OCI-LY3 (cell line): Measurements from ENCODE around the gene MTNR1B.

ENCODE experiments used
- EZH2phosphoT487 ChIP-seq: fragments of 200-600 bp; shearing (Covaris generic); IDR thresholded peaks from 2 replicates; pipeline ENCODE4 v1.6.1; 2018; ENCODE audit warnings: antibody characterized with exemption, mixed run types, low read depth
- TF ChIP-seq, protein P1 (sequence below): fragments of 200-600, 300-600 bp; sonication (generic); IDR thresholded peaks from 2 replicates; pipeline ENCODE4 v1.5.1; 2014; ENCODE audit warnings: antibody characterized with exemption, low read length, low read depth

- TF ChIP-seq, protein P1, sequence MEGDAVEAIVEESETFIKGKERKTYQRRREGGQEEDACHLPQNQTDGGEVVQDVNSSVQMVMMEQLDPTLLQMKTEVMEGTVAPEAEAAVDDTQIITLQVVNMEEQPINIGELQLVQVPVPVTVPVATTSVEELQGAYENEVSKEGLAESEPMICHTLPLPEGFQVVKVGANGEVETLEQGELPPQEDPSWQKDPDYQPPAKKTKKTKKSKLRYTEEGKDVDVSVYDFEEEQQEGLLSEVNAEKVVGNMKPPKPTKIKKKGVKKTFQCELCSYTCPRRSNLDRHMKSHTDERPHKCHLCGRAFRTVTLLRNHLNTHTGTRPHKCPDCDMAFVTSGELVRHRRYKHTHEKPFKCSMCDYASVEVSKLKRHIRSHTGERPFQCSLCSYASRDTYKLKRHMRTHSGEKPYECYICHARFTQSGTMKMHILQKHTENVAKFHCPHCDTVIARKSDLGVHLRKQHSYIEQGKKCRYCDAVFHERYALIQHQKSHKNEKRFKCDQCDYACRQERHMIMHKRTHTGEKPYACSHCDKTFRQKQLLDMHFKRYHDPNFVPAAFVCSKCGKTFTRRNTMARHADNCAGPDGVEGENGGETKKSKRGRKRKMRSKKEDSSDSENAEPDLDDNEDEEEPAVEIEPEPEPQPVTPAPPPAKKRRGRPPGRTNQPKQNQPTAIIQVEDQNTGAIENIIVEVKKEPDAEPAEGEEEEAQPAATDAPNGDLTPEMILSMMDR, result no peak
- TF ChIP-seq EZH2phosphoT487, result no peak
Observed at GRCh38 chr11:93002380-93002779, 32.9 kb downstream of the MTNR1B start.
